HUES6 (cell line): ENCODE results near the gene GOLGA6L25.
"Not testable (repeated sequence)": the region's sequence is repeated elsewhere in the genome, so short reads cannot be mapped to it uniquely, and the experiment has no call there.

Source experiments
- H3K27ac ChIP-seq: 2 replicates; pipeline ENCODE4 v1.7.0; 2013; ENCODE audit warnings: low read depth, mild to moderate bottlenecking, low read length, inconsistent platforms
- H3K27me3 ChIP-seq: 2 replicates; pipeline ENCODE4 v1.6.1; 2013; ENCODE audit warnings: low read length; ENCODE audit not compliant: control insufficient read depth, insufficient read depth
- H3K36me3 ChIP-seq: 2 replicates; pipeline ENCODE4 v1.6.1; 2013; ENCODE audit warnings: low read length; ENCODE audit not compliant: control insufficient read depth, insufficient read depth
- H3K4me1 ChIP-seq: 2 replicates; pipeline ENCODE4 v1.6.1; 2013; ENCODE audit warnings: low read length; ENCODE audit not compliant: control insufficient read depth, insufficient read depth
- H3K4me3 ChIP-seq: 2 replicates; pipeline ENCODE4 v1.5.1; 2013; ENCODE audit warnings: low read depth, low read length
- H3K9ac ChIP-seq: one replicate; pipeline ENCODE4 v1.6.1; 2013; ENCODE audit warnings: mild to moderate bottlenecking, low read length
- H3K9me3 ChIP-seq: 2 replicates; pipeline ENCODE4 v1.6.1; 2013; ENCODE audit warnings: low read depth, low read length; ENCODE audit not compliant: control insufficient read depth, insufficient read depth

Gene GOLGA6L25, protein sequence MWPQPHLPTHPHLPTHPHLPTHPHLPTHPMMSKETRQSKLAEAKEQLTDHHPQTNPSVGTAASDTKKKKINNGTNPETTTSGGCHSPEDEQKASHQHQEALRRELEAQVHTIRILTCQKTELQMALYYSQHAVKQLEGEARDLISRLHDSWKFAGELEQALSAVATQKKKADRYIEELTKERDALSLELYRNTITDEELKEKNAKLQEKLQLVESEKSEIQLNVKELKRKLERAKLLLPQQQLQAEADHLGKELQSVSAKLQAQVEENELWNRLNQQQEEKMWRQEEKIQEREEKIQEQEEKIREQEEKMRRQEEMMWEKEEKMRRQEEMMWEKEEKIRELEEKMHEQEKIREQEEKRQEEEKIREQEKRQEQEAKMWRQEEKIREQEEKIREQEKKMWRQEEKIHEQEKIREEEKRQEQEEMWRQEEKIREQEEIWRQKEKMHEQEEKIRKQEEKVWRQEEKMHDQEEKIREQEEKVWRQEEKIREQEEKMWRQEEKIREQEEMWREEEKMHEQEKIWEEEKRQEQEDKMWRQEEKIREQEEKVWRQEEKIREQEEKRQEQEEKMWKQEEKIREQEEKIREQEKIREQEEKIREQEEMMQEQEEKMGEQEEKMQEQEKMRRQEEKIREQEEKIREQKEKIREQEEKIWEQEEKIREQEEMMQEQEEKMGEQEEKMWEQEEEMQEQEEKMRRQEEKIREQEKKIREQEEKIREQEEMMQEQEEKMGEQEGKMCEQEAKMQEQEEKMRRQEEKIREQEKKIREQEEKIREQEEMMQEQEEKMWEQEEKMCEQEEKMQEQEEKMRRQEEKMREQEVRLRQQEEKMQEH

GRCh38 chr15:28553268-28553667, at the start of gene GOLGA6L25:
Gene GOLGA6L25, plus strand, starts transcription at chr15:28553568. Its CDS starts 61 bp downstream, at chr15:28553629.
- not testable (repeated sequence) for H3K9ac ChIP-seq, H3K27me3 ChIP-seq, H3K4me1 ChIP-seq, H3K9me3 ChIP-seq, H3K4me3 ChIP-seq, H3K36me3 ChIP-seq, H3K27ac ChIP-seq

DNA sequence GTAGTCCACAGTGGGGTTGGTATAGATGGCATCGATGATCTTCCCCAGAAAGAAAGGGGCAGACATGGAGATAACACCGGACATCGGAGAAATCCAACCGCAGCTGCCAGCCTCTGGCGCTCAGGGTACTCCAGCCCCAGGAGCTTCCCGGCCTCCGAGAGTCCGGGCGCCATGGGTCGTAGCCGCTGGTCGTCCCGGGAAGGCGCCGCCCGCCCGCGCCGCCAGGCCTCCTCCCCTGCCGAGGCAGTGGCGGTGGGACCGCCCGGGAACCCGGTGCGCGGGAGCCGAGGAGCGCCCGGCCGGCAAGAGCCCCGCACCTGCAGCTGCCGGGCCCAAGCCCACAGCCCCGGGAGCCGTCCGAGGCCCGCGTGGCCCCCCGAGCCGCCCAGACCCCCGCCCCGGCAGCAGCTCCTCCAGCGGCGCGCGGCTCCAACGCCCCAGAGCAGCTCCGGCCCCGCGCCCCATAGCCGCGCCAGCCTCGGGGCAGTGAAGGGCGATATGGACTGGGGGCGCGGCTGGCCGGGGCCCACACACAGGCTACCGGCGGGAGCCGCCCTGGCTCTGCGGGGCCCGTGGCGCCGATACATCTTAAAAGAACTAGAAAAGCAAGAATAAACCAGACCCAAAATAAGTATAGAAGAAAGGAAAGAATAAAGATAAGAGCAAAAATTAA, 45.0 kb upstream of the GOLGA6L25 start:
- not testable (repeated sequence) for H3K4me1 ChIP-seq, H3K27me3 ChIP-seq, H3K9me3 ChIP-seq, H3K9ac ChIP-seq, H3K4me3 ChIP-seq, H3K27ac ChIP-seq, H3K36me3 ChIP-seq

DNA sequence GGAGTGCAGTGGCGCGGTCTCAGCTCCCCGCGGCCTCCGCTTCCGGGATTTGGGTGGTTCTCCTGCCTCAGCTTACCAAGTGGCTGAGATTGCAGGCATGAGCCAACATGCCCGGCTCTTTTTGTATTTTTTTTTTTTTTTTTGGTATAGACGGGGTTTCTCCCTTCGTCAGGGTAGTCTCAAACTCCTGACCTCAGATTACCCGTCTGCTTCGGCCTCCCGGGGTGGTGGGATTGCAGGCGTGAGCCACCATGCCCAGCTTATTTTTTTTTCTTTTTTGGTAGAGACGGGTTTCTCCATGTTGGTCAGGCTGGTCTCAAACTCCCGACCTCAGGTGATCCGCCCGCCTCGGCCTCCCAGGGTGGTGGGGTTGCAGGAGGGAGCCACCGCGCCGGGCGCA, 39.2 kb upstream of the GOLGA6L25 start:
- not testable (repeated sequence) for H3K27ac ChIP-seq, H3K9me3 ChIP-seq, H3K4me3 ChIP-seq, H3K36me3 ChIP-seq, H3K27me3 ChIP-seq, H3K9ac ChIP-seq, H3K4me1 ChIP-seq

GRCh38 chr15:28515208-28515607, 38.2 kb upstream of the GOLGA6L25 start:
- not testable (repeated sequence) for H3K9ac ChIP-seq, H3K9me3 ChIP-seq, H3K4me1 ChIP-seq, H3K36me3 ChIP-seq, H3K4me3 ChIP-seq, H3K27me3 ChIP-seq, H3K27ac ChIP-seq

- not testable (repeated sequence) for H3K4me3 ChIP-seq, H3K9ac ChIP-seq, H3K27me3 ChIP-seq, H3K9me3 ChIP-seq, H3K36me3 ChIP-seq, H3K4me1 ChIP-seq, H3K27ac ChIP-seq
Measured at GRCh38 chr15:28532954-28533353, 20.4 kb upstream of the GOLGA6L25 start, which contains the start of gene GOLGA8G. Gene GOLGA8G, minus strand, starts transcription at chr15:28532971. Its CDS starts 62 bp downstream, at chr15:28532909.

DNA sequence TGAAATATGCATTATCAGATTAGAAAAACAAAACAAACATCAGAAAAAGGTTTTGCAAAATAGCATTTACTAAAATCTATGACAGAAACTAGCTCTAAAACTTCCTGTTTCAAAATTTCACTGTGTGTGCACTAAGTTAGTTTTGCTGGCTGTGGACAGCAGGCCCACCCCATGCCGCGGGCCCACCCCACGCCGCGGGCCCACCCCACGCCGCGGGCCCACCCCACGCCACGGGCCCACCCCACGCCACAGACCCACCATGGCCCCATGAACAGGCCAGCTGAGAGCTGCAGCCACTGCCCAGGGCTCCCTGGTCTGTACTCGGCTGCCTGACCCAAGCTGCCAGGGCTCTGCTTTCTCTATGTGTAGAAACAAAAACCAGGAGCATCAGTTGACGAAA, 20.0 kb downstream of the GOLGA6L25 start:
- not testable (repeated sequence) for H3K27me3 ChIP-seq, H3K9me3 ChIP-seq, H3K9ac ChIP-seq, H3K4me1 ChIP-seq, H3K27ac ChIP-seq, H3K36me3 ChIP-seq, H3K4me3 ChIP-seq

DNA sequence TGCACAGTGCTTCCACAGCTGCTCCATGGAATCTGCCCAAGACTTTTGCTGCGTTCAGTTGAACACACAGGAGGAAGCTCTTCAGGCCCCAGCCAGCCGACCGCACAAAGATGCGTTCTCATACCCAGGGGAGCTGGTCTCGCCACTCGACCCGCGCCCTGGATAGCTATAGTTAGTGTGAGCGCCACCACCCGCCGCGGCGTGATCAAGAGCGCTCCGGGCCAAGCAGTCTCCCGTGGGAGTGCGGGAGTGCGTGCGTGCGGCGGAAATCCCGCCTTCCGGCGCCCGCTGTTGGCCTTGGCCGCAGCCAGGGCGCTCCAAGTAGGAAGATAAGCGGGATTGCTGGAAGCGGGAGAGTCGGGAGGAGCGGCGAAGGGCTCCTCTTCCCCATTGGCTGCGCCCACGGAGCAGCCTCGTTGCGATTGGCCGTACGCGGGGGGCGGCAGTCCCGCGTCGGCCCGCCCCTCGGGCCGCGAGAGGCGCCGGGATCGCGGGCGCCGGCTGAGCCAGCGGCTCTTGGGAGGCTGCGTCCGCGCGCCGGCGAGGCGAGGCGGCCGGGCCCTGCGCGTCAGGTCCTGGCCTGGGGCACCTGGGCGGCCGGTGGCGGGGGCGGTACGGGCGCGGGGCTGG, 35.7 kb downstream of the GOLGA6L25 start:
- not testable (repeated sequence) for H3K27me3 ChIP-seq, H3K4me1 ChIP-seq, H3K9ac ChIP-seq, H3K27ac ChIP-seq, H3K36me3 ChIP-seq, H3K4me3 ChIP-seq, H3K9me3 ChIP-seq

DNA sequence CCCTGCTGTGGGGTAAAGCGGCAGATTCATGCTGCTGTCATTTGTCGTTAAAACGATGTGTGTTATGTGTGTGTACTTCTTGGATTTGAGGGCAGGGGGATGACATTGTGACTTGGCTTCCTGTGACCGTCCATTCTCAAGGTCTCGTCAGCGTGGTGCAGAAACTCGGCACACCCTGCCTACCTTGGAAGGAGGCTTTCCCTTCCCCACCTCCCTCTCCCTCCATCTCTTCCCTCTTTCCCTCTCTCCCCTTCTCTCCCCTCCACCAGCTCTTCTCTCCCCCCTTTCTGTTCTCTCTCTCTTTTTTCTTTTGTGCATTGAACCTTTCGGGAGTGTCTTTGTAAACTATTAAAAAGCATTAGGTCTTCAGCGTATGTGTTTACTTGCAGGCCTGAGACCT, 36.4 kb downstream of the GOLGA6L25 start:
- H3K36me3 ChIP-seq, H3K4me1 ChIP-seq, H3K27me3 ChIP-seq, H3K27ac ChIP-seq, H3K9me3 ChIP-seq: not testable (repeated sequence)
- H3K9ac ChIP-seq: peak overlapping the region; percentile 48
- peak overlapping the region; percentile 55 for H3K4me3 ChIP-seq

GRCh38 chr15:28592395-28592794, 39.0 kb downstream of the GOLGA6L25 start:
- not testable (repeated sequence) for H3K9me3 ChIP-seq, H3K9ac ChIP-seq, H3K27me3 ChIP-seq, H3K27ac ChIP-seq, H3K36me3 ChIP-seq, H3K4me1 ChIP-seq, H3K4me3 ChIP-seq

DNA sequence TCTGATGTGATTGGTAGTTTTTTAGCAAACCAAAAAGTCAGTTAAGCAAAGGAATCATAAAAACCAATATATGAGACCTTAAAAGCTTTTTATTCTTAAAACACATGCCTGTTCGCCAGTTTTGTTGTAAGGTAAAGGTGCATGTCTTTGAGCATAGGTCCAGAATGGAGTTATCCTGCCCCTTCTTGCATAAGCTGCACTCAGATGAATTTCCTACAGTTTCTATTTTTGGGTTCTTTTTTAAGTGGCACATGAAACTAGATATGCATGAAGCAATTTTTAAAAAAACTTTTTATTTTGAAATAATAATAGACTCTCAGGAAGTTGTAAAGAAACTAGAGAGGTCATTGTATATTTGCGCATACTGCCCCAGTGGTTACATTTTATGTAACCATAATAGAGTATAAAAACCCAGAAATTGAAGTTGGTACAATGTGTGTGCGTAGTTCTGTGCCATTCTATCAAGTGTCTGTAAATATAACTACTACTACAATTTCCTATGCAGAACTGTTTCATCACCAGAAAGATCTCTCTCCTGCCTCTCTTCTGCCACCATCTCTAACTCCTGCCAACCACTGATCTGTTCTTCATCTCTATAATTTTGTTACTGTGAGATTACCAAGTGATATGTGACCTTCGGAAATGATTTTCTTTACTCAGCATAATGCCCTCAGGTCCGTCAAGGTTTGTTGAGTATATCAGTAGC, 40.2 kb downstream of the GOLGA6L25 start:
- H3K9me3 ChIP-seq, H3K27ac ChIP-seq, H3K27me3 ChIP-seq, H3K36me3 ChIP-seq, H3K4me1 ChIP-seq, H3K9ac ChIP-seq, H3K4me3 ChIP-seq: not testable (repeated sequence)
